Activated CD8-positive, alpha-beta T cell treated with anti-CD3 and anti-CD28 coated beads for 36 hours (primary cell): ENCODE measurements around the gene DCAF6. TPM values are rescaled to one million over a fixed set of nuclear protein-coding genes. Genes with fewer than 3 reads are reported as not detected.

Source experiments
- ATAC-seq: fragments of 200-7000 bp; cut with Tn5 transposase; one replicate; pipeline ENCODE4 v1.10.0; 2021; ENCODE audit warnings: mild to moderate bottlenecking, moderate library complexity
- CTCF ChIA-PET: fragments of 350-600 bp; sonication (Branson Sonifier 250); formaldehyde crosslinking; loops from one replicate; lab custom pipeline; 2021; ENCODE audit warnings: antibody characterized with exemption; lab: Charles Lee
- POLR2A ChIA-PET: fragments of 350-600 bp; sonication (Branson Sonifier 250); formaldehyde crosslinking; loops from one replicate; lab custom pipeline; 2021; ENCODE audit warnings: antibody characterized with exemption; lab: Charles Lee
- DNase-seq: peaks from one replicate; pipeline ENCODE4 v3.0.0-alpha.2; 2020
- H3K27ac Mint-ChIP-seq: one replicate; pipeline ENCODE4 v1.8.0; 2021; ENCODE audit warnings: mild to moderate bottlenecking, mixed read lengths
- H3K27me3 Mint-ChIP-seq: one replicate; pipeline ENCODE4 v1.8.0; 2021; ENCODE audit warnings: mixed read lengths
- H3K36me3 Mint-ChIP-seq: one replicate; pipeline ENCODE4 v1.8.0; 2021; ENCODE audit warnings: low read depth, mixed read lengths
- H3K4me1 Mint-ChIP-seq: one replicate; pipeline ENCODE4 v1.8.0; 2021; ENCODE audit warnings: low read depth, mixed read lengths
- H3K4me3 Mint-ChIP-seq: one replicate; pipeline ENCODE4 v1.8.0; 2021; ENCODE audit warnings: mild to moderate bottlenecking, moderate library complexity, mixed read lengths
- H3K9me3 Mint-ChIP-seq: one replicate; pipeline ENCODE4 v1.8.0; 2021; ENCODE audit warnings: mixed read lengths
- intact Hi-C: fragments of 100-400 bp; cut with micrococcal nuclease; formaldehyde crosslinking; loops from one replicate; pipeline ENCODE4 v1.10.0; 2022
- total RNA-seq, 2 experiments: library from RNA; stranded (reverse); gene quantifications; one replicate each; pipeline ENCODE4 v1.2.3, GENCODE V29; 2021
- TF ChIP-seq, protein P1 (sequence below): fragments of 200-600 bp; IDR thresholded peaks from one replicate; pipeline ENCODE4 v1.8.0; 2022; ENCODE audit warnings: antibody characterized with exemption, mild to moderate bottlenecking

Gene DCAF6
- total RNA-seq, 2 experiments from 2014 or later, result 21.6 to 22.6 TPM

DNA sequence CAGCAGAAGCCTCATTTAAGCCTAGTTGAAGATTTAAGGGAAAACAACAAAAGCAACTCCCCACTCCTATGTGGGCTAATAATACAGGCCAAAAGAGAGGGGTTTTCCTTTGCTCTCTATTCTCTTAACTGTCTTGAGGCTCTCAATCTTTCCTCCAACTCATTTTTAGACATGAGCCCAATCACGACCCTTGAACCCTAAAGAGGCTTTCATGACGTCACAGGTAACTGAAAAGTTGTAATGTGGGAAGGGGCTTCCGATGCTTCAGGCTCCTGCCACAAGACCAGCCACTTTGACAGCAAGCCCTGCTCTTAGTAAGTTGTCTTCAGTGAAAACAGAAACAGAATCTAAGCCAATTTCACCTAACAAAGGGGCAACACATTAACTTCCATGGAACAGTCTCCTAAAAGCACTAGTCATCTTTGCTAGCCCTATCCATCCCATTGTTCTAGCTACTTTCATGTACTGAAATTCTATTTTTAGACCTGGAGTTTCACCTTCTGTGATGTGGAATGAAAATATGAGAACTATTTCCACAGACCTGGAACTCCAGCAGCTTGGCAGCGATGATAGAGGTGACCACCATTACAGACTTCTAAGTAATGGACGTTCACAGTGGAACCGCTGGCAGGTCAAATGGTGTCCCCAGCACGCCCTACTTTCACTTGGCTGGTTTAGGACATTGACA, 164.0 kb downstream of the DCAF6 start:
- H3K27ac Mint-ChIP-seq, result no peak overlapping the region
- intact Hi-C loops, result no loop called here
- DNase-seq (no peak), ATAC-seq (no peak)
- no peaks in the 10 kb centered on the region for H3K9me3 Mint-ChIP-seq
- no peaks in the 10 kb centered on the region for H3K27me3 Mint-ChIP-seq
- H3K4me1 Mint-ChIP-seq, result no peaks in the 10 kb centered on the region
- ChIA-PET POLR2A (interaction anchor here (1.2 kb wide), 2 partner anchors 15 to 41 kb away, joined by 3 to 4 read pairs; no protein-coding TSS in a partner anchor), CTCF (interaction anchor here (8.3 kb wide), 1 partner anchor 17 kb away, joined by 52 read pairs; no protein-coding TSS in a partner anchor)
- no peak overlapping the region for H3K4me3 Mint-ChIP-seq
- H3K36me3 Mint-ChIP-seq, result no peaks in the 10 kb centered on the region
- TF ChIP-seq, protein P1, sequence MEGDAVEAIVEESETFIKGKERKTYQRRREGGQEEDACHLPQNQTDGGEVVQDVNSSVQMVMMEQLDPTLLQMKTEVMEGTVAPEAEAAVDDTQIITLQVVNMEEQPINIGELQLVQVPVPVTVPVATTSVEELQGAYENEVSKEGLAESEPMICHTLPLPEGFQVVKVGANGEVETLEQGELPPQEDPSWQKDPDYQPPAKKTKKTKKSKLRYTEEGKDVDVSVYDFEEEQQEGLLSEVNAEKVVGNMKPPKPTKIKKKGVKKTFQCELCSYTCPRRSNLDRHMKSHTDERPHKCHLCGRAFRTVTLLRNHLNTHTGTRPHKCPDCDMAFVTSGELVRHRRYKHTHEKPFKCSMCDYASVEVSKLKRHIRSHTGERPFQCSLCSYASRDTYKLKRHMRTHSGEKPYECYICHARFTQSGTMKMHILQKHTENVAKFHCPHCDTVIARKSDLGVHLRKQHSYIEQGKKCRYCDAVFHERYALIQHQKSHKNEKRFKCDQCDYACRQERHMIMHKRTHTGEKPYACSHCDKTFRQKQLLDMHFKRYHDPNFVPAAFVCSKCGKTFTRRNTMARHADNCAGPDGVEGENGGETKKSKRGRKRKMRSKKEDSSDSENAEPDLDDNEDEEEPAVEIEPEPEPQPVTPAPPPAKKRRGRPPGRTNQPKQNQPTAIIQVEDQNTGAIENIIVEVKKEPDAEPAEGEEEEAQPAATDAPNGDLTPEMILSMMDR, result no peak

DNA sequence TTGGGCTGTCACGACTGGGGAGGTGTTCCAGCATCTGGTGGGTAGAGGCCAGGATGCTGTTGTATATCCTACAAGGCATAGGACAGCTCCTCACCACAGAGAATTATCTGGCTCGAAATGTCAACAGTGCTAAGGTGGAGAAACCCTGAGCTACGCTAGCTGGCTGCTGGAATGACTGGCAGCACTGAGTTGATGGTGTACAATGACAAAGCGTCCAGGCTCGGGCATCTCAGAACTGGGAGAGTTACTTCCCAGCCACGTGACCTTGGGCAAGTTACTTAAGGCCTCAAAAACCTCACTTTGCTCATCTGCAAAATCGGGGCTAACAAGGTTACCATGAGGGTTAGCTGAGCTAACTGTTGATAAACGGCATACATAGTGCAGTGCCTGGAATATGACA, 164.9 kb downstream of the DCAF6 start:
- POLR2A ChIA-PET, result interaction anchor here (1.2 kb wide), 1 partner anchor 14 kb away, joined by 3 read pairs; no protein-coding TSS in a partner anchor
- Mint-ChIP-seq H3K27ac (no peak overlapping the region), H3K9me3 (no peaks in the 10 kb centered on the region), H3K27me3 (no peaks in the 10 kb centered on the region), H3K4me1 (no peaks in the 10 kb centered on the region), H3K36me3 (no peaks in the 10 kb centered on the region), H3K4me3 (no peak overlapping the region)
- TF ChIP-seq, protein P1, result no peak
- intact Hi-C loops, result no loop called here
- DNase-seq, result no peak
- no peak for ATAC-seq
- CTCF ChIA-PET, result interaction anchor here (8.3 kb wide), 1 partner anchor 18 kb away, joined by 52 read pairs; no protein-coding TSS in a partner anchor

DNA sequence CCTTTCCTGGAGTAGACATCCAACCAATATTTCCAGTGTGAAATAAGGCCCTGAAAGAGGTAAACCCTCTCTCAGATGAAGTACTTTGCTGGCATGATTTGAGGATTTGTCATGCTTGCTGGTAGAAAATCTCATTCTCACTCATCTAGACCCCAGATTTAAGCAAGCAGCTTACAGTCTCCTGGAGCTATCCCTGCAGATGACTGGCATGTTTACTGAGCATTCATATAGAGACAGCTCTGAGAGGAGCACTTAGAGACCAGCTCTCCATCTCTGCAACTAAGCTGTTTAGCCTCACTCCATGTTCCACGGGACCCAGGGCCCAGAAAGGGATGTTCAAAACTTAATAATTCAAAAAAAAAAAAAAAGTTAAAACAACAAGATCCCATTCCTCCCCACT, 166.0 kb downstream of the DCAF6 start:
- Mint-ChIP-seq H3K4me1 (no peaks in the 10 kb centered on the region), H3K27ac (no peak overlapping the region), H3K27me3 (no peaks in the 10 kb centered on the region), H3K9me3 (no peaks in the 10 kb centered on the region), H3K4me3 (no peak overlapping the region), H3K36me3 (no peaks in the 10 kb centered on the region)
- ATAC-seq, result no peak
- TF ChIP-seq, protein P1, result no peak
- intact Hi-C loops, result no loop called here
- ChIA-PET POLR2A (no interaction called here), CTCF (interaction anchor here (0.9 to 8.3 kb wide), 3 partner anchors 12 to 43 kb away, joined by 3 to 52 read pairs (median 4); no protein-coding TSS in a partner anchor)
- no peak for DNase-seq

DNA sequence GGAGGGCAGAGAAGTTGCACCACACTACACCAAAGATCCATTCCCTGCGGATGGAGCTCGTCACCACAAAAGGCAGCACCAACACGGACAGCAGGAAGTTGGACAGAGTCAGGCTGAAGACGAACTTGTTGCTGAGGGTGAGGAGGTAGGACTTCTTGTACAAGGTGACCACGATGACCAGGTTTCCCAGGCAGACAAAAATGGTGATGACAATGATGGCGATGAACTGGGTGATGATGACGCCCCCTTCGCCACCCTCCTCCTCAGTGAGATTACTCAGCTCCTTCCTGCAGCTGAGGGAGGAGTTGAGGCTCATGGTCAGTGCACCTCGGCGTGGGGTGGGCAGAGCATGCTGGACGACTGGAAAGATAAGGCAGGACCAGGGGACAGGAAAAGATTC, 168.1 kb downstream of the DCAF6 start:
- no peak for DNase-seq
- H3K4me1 Mint-ChIP-seq, result no peaks in the 10 kb centered on the region
- CTCF ChIA-PET, result interaction anchor here (1.1 to 8.3 kb wide), 2 partner anchors 13 to 21 kb away, joined by 4 to 52 read pairs; no protein-coding TSS in a partner anchor

More for the DNA sequence above, 168.1 kb downstream of the DCAF6 start:
- Mint-ChIP-seq H3K27me3 (no peaks in the 10 kb centered on the region), H3K9me3 (no peaks in the 10 kb centered on the region), H3K36me3 (no peaks in the 10 kb centered on the region), H3K27ac (no peak overlapping the region), H3K4me3 (no peak overlapping the region)
- POLR2A ChIA-PET, result no interaction called here
- intact Hi-C loops, result no loop called here
- no peak for ATAC-seq
- TF ChIP-seq, protein P1, result no peak
